Suppressor macrophage treated with lipopolysaccharide for 1 hour (primary cell): ENCODE data around the gene RPS15.
A peak's percentile ranks its signal among the peaks of the same experiment; 100 is the strongest.

Experiments
- DNase-seq, 3 donors: peaks; one replicate each; pipeline ENCODE4 v3.0.0-alpha.2; 2020 to 2022

RPS15 gene

DNA sequence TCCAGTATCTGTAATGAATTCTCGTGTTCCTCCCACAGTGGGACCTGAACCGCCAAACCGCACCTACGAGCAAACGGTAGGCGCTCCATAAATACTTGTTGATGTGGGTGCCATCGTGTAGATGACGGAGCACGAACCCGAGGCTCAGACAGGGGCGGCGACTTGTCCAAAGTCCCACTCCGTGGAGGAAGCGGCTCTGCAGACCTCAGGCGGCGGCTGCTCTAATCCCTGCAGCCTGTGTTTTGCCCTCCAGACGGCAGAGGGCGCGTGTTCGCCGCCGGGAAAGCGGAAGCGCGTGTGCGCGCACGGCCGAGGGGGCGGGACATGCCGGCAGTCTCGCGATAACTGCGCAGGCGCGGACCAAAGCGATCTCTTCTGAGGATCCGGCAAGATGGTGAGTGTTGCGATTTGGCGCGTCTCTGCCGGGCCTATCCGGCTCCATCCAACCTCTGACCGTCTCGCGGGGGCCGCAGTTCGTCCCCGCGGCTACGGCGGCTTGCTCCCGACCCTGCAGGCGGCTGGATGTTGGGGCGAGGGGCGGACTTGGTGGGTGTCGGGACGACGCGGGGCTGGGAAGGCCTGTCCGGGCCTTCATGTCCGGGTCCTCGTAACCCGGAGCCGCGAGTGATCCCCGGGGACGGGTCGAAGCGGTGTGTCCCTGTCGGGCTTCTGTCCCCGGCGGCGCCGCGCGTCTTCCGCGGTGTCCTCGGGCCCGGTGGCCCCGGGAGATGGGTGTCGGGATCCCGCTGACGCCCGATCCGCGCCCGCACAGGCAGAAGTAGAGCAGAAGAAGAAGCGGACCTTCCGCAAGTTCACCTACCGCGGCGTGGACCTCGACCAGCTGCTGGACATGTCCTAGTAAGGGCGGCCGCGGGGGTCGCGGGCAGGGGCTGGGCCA is at the start of gene RPS15:
Gene RPS15 (plus strand): TSS at position 362 of the 898 bp plus-strand sequence. CDS start 30 bp downstream, at position 392.
- peak; percentile 97 to 99 (median 98) for DNase-seq

DNA sequence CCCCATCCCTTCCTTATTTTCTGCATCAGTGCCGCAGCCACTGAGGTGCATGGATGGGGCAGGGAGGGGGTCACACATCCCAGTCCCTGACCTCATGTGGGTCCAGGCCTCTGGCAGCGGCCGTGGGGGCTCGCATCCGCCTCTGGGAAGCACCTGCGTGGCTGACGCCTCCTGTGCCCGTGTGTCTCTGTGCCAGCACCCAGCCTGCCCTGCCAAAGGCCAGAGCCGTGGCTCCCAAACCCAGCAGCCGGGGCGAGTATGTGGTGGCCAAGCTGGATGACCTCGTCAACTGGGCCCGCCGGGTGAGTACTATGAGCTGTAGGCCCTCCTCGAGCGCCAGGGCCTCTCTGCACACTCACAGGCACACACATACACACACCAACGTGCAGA is 49.6 kb upstream of the RPS15 start:
- no peak for DNase-seq

DNA sequence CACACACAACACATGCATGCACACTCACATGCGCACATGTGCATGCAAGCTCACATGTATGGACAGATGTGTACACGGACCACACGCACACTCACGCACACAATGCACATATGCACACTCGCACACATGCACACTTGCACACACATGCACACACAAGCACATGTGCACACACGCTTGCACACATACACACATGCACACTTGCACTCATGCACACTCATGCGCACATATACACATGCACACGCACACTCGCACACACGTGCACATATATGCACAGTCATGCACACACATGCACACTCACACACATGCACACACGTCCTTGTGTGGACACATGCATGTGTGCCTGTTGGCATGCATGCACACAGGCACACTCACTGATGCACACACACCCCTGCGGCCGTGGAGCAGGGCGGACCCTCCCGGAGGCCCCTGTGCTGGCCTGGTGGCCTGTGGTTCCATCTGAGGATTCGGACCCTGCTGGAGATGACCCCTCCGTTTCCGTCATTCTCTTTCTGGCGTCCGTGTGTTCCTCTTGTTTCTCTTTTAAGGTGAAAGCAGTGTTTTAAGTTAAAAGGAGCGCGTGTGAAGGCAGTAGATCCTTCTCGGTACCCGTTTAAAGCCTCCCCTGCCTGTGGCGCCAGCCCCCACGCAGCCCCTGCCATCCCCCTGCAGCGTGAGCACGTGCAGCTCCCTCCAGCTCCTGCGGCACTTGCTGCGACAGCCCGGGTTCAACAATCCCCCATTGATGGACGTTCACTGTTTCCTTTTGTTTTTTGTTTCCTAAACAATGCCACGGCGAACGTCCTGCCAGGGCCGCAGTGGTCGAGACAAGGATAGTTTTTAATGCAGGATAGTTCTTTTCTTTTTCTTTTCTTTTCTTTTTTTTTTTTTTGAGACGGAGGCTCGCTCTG is 48.9 kb upstream of the RPS15 start:
- DNase-seq, result no peak

DNA sequence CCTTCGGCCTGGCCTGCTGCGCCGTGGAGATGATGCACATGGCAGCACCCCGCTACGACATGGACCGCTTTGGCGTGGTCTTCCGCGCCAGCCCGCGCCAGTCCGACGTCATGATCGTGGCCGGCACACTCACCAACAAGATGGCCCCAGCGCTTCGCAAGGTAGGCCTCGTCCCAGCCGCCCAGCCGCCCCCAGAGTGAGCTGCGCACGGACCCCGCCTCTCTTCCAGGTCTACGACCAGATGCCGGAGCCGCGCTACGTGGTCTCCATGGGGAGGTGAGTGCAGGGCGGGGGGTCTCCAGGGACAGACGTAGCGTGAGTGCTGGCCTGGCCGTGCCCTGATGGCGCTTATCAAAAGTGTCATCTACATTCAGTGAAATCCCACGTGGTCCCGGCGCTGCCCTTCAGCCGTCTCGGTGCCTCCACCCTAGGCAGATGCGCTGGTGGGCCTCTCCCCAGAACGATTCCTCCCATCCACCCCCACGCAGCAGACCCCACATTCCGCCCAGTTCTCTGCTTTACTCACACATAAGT is 47.2 kb upstream of the RPS15 start:
- DNase-seq, result no peak

DNA sequence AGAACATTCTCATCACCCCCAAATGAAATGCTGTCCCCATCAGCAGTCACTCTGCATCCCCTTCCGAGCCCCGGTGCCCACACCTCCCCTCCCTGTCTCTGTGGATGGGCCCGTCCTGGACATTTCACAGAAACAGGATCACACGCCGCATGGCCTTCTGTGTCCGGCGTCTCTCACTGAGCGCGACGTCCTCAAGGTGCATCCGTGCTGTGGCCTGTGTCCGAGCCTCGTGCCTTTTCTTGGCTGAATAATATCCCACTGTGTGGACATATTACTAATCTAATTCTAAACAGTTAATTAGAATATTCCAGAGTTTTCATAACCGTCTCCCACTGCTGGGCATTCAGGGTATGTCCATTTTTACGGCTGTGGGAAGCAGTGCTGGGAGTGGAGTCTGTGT is 45.8 kb upstream of the RPS15 start:
- DNase-seq, result no peak

DNA sequence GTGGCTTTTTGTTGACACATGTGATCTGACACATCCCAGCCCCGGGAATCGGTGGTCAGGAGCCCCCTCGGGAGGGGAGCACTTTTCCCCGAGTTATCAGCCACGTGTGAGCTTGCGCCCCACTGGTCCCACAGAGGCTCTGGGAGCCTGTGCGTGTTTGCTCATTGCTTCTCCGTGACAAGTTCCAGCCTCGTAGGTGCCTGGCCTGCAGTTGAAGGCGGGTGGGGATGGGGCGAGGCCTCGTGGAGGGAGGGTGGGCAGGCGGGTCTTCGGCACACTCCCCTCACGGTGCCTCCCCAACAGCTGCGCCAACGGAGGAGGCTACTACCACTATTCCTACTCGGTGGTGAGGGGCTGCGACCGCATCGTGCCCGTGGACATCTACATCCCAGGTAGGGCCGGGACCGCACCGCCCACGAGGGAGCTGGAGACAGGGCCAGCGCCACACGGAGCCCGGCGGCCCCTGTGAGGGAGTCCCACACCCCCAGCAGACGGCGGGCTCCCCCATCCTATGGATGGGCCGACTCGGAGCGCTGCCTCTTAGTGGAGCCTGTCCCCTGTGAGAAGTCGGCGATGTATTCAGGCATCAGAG is 45.2 kb upstream of the RPS15 start:
- DNase-seq, result no peak

DNA sequence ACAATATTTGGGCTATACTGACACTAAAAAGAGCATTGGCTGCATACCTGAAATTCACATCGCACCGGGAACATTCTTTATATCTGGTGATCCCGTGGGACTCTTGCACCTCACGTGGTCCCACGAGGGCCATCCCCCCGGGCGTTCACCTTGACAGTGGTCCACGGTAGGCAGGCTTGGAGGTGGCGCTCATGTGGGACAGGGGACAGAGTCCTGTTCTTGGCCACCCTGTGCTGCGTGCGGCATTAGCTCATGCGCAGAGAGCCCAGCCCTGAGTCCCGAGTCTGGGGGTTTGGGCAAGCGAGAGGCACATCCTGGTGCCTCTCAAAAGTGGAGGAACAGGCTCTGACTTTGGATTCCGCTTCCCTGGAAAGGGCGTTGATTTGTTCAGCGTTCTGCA is 44.4 kb upstream of the RPS15 start:
- DNase-seq, result no peak

DNA sequence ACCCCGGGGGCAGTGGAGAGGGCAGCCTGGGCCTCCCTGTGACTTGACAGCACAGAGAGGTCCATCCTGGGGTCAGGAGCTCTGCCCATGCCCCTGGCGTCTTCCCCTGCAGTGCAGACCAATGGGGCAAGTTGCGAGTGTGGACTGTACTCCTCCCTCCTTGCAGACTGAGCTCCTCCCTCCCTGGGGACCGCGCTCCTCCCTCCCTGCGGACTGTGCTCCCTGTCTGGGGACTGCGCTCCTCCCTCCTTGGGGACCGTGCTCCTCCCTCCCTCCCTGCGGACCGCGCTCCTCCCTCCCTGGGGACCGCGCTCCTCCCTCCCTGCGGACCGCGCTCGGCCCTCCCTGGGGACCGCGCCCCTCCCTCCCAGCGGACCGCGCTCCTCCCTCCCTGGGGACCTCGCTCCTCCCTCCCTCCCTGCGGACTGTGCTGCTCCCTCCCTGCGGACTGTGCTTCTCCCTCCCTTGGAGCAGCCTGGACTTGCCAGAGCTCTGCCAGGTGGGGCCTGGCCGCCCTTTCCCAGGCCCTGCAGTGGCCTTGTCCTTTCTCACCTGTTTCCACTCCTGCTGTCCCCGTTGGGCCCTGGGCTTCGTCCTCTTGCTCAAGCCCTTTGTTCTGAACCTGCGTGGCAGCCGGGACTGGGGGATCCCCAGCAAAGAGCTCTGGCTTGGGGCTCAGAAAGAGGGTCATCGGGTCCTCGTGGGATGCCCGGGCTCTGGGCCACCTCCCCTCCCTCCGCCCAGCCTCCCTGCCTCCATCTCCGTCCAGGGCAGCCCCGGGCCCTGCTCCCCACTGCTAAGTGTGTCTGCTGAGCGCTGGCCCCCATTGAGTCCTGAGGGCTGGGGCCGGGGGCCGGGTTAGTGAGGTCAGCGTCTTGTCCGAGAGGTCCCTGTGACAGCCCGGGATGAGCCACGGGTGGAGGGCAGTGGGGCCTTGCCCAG is 43.7 kb upstream of the RPS15 start:
- DNase-seq, result no peak

DNA sequence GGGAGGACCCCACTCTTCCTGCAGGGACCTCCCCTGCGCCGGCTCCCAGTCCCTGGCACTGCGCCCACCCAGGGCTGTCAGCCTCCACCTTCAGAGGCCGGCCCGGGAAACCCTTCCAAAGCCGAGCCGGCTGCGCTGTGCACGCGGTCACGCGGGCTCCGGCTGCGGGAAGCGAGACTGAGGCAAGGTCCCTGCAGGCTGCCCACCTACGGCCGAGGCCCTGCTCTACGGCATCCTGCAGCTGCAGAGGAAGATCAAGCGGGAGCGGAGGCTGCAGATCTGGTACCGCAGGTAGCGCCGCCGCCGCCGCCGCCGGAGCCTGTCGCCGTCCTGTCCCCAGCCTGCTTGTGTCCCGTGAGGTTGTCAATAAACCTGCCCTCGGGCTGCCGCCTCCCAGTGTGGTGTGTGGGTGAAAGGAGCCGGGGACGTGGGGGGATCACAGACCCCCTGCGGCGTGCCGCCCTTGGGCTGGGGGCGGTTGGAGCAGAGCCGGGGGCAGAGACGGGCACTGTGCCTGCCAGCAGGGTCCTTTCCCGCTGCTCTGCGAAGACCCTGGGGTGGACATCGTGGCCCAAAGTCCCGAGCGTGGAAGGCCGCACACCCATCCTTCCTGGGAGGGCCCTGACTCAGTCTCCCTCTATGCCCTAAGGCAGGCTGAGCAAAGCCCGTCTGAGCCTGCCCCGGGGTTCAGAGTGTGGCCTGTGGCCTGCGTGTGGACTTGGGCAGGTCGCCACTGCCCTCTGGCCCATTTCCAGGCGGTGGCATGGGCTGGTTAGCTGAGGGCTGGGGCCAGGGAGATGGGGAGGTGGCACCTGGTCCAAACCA is 42.8 kb upstream of the RPS15 start:
- no peak for DNase-seq

DNA sequence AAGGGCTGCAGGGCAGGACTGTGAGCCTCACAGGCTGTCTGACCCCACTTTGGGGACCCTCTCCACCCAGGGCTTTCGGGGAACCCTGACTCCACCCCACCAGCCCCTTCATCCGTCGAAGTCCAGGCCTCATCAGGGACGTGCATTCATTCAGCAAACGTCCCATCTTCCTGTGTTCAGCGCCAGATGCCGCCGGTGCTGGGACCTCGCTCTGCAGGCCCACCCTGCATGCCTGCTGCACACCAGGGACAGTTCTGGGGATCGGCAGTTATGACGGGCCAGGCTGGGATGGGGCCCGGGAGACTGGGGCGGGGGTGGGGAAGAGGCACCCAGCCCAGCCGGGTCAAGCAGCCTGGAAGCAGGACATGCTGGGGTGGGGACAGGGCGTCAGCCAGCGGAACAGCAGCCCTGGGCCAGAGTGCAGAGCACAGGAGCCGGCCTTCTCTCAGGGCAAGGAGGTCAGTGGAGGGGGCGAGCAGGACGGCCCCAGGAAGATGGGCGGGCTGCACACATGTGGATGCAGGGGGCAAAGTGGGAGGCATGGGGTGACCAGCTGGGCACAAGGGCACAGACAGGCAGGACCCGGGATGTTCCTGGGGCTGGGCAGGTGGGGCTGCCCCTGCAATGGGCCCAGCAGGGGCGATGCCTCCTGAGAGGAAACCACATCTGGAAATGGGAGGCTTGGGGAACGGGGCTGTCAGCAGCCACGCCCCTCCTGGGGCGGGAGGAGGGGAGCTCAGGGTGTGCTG is 42.0 kb upstream of the RPS15 start:
- DNase-seq, result no peak

DNA sequence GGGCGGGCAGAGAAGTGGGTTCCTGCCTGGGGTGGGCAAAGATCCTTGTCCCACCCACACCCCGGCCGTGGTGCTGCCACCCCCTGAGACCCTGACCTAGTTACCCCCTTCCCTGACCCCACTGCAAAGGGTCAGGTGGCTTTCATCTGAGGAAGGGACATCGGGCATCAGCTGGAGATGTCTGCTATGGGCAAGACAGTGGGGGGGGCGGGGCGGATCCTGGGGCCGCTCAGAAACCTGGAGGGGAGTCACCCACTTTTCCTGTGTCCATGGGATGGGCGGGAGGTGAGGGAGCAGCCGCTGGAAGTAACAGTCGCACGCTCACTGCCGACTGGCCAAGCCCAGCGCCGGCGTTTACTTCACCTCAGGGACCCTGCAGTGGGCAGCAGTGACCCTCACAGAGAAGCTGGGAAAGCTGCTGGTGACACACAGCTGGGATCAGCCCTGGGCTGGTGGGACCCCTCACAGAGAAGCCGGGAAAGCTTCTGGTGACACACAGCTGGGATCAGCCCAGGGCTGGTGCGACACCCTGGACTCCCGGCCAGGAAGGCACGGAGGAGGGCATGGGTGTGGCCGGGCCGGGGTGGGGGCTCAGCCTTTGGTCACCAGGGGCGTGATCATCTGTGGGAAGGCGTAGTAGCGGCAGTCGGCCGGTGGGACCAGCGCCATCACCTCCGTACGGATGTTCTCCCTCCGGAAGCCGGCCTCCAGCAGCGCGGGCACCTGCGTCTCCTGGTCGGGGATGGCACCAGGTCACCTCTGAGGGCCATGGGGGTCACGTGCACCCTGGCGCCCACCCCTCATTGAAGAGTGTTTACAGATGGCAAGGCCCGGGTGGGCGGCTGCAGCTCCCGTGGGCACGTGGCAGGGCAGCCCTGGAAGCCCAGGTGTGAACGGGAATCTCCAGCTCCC is 41.2 kb upstream of the RPS15 start:
- DNase-seq, result no peak

DNA sequence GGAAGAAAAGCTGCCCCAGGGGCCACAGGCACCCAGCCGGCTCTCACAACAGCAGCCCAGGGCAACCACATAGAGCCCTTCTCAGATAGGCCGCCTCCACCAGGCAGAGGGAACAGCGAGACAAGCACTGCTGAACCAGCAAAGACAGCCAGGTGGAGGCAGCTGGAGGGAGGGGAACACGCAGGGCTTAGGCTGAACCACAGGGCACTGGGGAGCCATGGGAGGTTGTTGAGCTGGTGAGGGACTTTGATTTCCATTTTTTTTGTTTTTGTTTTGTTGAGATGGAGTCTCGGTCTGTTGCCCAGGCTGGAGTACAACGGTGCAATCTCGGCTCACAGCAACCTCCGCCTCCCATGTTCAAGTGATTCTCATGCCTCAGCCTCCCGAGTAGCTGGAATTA is 40.4 kb upstream of the RPS15 start:
- DNase-seq, result no peak

DNA sequence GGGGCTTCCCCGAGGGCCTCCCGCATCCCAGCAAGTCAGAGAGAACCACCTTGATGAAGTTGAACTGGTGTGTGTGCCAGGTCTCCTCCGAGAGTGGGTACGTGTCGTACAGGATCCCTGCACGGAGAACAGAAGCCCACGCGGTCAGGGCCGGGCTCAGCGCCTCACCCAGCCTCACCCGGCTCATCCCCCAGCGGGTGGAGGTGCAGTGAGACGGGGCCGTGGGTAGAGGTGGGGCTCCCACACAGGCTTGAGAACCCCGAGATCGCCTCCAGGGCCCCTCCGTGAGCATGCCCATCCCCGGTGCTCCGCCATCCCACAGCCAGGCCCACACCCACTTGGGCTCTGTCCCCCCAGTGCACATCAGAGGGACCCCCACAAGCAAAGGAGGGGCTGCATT is 39.1 kb upstream of the RPS15 start:
- no peak for DNase-seq

DNA sequence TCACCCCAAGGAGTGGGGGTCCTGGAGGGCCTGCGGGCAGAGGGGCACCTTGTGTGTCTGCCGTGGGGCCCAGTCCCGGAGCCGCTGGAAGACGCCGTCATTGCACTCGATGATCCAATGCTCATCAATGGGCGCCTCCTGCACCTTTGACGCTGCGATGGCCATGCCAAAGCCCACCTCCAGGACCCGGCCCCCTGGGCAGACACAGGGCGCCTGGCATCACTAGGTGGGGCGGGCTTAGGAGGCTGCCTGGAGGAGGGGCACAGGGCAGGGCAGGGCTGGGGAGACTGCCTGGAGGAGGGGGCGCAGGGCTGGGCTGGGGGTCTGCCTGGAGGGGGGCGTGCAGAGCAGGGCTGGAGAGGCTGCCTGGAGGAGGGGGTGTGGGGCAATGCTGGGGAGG is 38.5 kb upstream of the RPS15 start:
- DNase-seq, result no peak

DNA sequence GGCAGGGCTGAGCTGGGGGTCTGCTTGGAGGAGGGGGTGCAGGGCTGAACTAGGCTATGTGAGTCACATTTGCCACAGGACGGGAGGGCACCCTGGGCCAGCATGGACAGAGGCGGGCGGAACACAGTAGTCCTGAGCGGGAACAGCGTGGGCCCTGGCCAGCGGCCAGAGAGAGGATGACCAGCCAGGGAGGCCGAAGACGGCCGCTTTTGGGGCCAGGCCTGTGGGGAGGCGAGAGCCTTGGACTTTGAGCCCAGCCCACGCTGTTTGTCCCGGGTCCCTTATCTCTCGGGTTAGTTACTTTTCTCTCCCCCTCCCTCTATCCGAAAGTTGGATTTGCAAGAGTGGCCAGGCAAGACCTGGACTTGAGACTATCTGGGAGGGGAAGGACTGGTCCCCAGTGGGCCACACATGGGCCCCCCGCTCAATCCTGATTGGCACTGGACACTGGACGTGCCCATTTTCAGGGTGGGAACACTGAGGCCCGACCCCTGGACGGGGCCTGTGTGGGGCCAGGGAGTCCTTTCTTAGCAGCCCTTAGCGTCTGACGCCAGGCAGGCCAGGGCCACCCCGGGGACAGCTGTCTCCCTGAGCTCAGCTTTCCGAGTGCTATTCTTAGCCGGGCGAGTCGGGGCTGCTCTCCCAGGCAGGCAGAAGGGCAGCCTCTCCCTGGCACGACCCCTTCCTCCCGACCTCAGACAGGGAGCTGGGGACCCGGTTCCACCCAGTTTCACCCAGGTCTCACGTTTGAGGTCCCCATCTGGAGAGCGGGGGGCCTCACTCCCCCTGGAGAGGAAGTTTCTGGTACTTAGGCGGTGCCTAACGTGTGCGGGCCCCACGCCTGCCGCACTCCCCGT is 37.7 kb upstream of the RPS15 start:
- peak in 2 of 3 donors; percentile 22 to 41 for DNase-seq

DNA sequence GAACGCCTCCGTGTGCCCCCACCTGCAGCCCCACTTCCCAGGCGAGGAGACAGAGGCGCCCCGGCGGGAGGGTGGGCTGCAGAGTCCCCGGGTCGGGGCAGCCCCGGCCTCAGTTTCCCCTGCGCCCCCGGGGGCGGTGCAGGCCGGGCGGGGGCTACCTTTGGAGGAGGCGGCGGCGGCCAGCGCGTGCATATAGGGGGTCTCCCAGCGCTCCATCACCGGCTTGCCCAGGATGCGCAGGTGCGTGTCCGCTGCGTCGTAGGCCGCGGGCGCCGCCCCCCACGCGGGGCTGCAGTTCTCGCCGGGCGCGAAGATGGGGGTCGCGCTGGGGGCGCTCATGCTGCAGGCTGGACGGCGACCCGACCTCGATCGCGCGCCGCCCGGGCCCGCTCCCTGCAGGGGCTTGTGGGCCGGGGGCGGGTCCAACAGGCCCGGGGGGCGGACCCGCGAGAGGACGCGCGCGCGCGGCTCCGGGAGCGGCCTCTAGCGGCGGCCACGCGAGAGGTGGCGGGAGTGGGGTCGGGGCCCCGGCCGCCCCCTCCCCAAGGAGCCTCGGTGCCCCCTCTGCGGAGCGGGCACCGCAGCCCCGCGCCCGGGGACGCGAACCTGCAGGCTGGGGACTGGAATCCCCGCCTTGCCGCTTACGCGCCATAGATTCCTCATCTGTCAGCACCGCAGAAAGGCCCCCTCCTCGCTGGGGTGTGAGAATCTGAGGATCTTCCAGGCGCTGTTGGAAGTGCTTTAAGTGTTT is 36.9 kb upstream of the RPS15 start, which contains the start of gene GAMT:
Gene GAMT (minus strand): TSS at position 405 of the 751 bp plus-strand sequence. CDS start 66 bp downstream, at position 339.
- peak in 2 of 3 donors; percentile 53 to 73 for DNase-seq

DNA sequence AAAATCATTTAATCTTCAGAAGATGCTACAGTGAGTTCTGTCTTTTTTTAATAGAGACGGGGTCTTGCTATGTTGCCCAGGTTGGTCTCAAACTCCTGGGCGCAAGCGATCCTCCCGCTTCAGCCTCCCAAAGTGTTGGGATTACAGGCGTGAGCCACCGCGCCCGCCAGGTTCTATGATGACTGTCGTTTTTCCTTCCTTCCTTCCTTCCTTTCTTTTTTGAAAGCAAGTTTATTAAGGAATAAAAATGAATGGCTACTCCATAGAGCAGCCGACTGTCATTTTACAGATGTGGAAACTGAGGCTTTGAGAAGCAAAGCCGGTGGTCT is 36.3 kb upstream of the RPS15 start:
- no peak for DNase-seq
